Progenitor cell of endocrine pancreas (in vitro differentiated cells): ENCODE data around the gene SH3GL1. TPM values are rescaled to one million over a fixed set of nuclear protein-coding genes. Genes with fewer than 3 reads are reported as not detected.

Experiments
- DNase-seq: peaks from one replicate; pipeline ENCODE4 v3.0.0; 2021; ENCODE audit warnings: low spot score; ENCODE audit not compliant: unreplicated experiment
- H3K27ac Mint-ChIP-seq: 2 replicates; pipeline ENCODE4 v1.8.0; 2021; ENCODE audit warnings: mild to moderate bottlenecking, moderate library complexity, mixed read lengths
- H3K27me3 Mint-ChIP-seq: 2 replicates; pipeline ENCODE4 v1.8.0; 2021; ENCODE audit warnings: mixed read lengths
- H3K36me3 Mint-ChIP-seq: 2 replicates; pipeline ENCODE4 v1.8.0; 2022; ENCODE audit warnings: mixed read lengths; ENCODE audit not compliant: insufficient read depth
- H3K4me1 Mint-ChIP-seq: 2 replicates; pipeline ENCODE4 v1.8.0; 2021; ENCODE audit warnings: low read depth, mixed read lengths
- H3K4me3 Mint-ChIP-seq: 2 replicates; pipeline ENCODE4 v1.8.0; 2021; ENCODE audit warnings: low read depth, mild to moderate bottlenecking, moderate library complexity, mixed read lengths
- H3K9me3 Mint-ChIP-seq: 2 replicates; pipeline ENCODE4 v1.8.0; 2021; ENCODE audit warnings: low read depth, mixed read lengths
- CTCF ChIP-seq: fragments of 200-600 bp; sonication (generic); IDR thresholded peaks from one replicate; pipeline ENCODE4 v1.5.0; 2021; ENCODE audit warnings: antibody characterized with exemption, mild to moderate bottlenecking; ENCODE audit not compliant: unreplicated experiment
- total RNA-seq: library from RNA; stranded (reverse); gene quantifications from 2 replicates; pipeline ENCODE4 v1.2.1, GENCODE V29; 2021

The SH3GL1 gene
- total RNA-seq, 1 donor from 2014 or later, result 55.6 TPM

DNA sequence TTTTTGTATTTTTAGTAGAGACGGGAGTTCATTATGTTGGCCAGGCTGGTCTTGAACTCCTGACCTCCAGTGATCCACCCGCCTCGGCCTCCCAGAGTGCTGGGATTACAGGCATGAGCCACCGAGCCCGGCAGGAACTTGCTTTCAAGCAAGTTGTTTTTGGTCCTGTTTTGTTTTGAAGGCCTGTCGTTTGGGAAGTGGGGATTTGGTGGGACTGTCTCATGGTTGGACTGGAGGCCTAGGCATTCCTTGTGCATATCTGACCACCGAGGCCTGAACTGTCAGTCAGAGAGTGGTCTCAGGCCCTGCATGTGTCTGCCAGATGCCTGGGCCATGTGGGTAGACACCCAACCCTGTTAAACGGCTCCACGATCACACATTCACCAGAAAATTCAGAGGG is 30.9 kb upstream of the SH3GL1 start:
- no peaks in the 10 kb centered on the region for H3K27me3 Mint-ChIP-seq
- H3K4me3 Mint-ChIP-seq, result no peak overlapping the region
- DNase-seq, result no peak
- no peaks in the 10 kb centered on the region for H3K9me3 Mint-ChIP-seq
- no peaks in the 10 kb centered on the region for H3K4me1 Mint-ChIP-seq
- no peak for TF ChIP-seq CTCF
- peaks cover 16% of the 10 kb centered on the region for H3K36me3 Mint-ChIP-seq
- no peak overlapping the region for H3K27ac Mint-ChIP-seq

- Mint-ChIP-seq H3K4me1 (no peaks in the 10 kb centered on the region), H3K27ac (no peak overlapping the region), H3K9me3 (no peaks in the 10 kb centered on the region), H3K27me3 (no peaks in the 10 kb centered on the region), H3K4me3 (no peak overlapping the region), H3K36me3 (peaks cover 19% of the 10 kb centered on the region)
- TF ChIP-seq CTCF, result no peak
- no peak for DNase-seq
Observed at GRCh38 chr19:4430760-4431159, 30.4 kb upstream of the SH3GL1 start.

DNA sequence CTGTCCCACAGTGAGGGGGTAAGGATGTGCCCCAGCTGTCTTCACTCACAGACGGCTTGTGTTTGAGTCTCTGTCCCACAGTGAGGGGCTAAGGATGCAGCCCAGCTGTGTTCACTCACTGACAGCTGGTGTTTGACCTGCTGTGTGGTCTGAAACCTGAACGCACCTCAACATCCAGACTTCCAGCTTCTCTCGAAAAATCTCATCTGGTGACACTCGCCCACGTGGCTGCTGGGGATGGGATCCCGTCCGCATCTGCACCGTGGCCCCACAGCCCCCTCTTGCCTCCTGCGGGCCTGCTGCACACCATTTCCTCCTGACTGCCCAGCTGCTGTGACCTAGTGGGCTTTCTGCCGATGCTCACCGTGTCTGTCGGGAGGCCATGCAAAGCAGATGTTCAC is 29.4 kb upstream of the SH3GL1 start:
- DNase-seq, result no peak
- peaks cover 18% of the 10 kb centered on the region for H3K36me3 Mint-ChIP-seq
- H3K4me3 Mint-ChIP-seq, result no peak overlapping the region
- no peak for TF ChIP-seq CTCF
- H3K4me1 Mint-ChIP-seq, result no peaks in the 10 kb centered on the region
- H3K27ac Mint-ChIP-seq, result no peak overlapping the region
- no peaks in the 10 kb centered on the region for H3K27me3 Mint-ChIP-seq
- no peaks in the 10 kb centered on the region for H3K9me3 Mint-ChIP-seq

- no peak for DNase-seq
- H3K27ac Mint-ChIP-seq, result no peak overlapping the region
- H3K27me3 Mint-ChIP-seq, result no peaks in the 10 kb centered on the region
- H3K4me1 Mint-ChIP-seq, result no peaks in the 10 kb centered on the region
- peaks cover 14% of the 10 kb centered on the region for H3K36me3 Mint-ChIP-seq
- TF ChIP-seq CTCF, result no peak
- no peak overlapping the region for H3K4me3 Mint-ChIP-seq
- no peaks in the 10 kb centered on the region for H3K9me3 Mint-ChIP-seq
Observed at GRCh38 chr19:4429256-4429655, 28.9 kb upstream of the SH3GL1 start.

DNA sequence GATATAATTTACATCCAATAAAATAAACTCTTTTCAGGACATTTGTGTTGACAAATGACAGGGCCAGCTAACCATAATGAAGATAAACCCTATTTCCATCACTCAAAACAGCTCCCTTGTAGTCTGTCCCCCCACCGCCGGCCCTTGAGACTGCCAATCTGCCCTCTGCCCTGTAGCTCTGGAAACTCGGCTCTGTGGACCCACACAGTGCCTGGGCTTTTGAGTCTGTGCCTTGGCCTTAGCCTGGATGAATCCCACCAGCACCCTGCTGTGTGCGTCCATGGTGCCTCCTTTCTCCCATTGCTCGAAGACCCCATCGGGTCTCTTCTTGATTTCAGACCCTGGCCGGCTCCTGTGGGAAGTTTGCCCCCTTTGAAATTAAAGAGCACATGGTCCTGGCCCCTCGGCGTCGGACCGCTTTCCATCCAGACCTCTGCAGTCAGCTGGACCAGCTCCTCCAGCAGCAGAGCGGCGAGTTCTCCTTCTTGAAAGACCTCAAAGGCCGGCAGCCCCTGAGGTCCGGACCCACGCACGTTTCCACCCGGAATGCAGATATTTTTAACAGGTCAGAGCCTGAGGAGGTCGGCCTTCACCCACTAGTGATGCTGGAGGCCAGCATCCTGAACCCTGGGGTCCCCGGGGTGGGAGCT is 28.1 kb upstream of the SH3GL1 start:
- no peak for DNase-seq
- no peaks in the 10 kb centered on the region for H3K9me3 Mint-ChIP-seq
- H3K27me3 Mint-ChIP-seq, result no peaks in the 10 kb centered on the region
- peaks cover 18% of the 10 kb centered on the region for H3K36me3 Mint-ChIP-seq
- no peak overlapping the region for H3K4me3 Mint-ChIP-seq
- H3K4me1 Mint-ChIP-seq, result no peaks in the 10 kb centered on the region
- H3K27ac Mint-ChIP-seq, result no peak overlapping the region
- no peak for TF ChIP-seq CTCF
